ENCODE data around the gene CPT1B. TPM values are rescaled to one million over a fixed set of nuclear protein-coding genes. Genes with fewer than 3 reads are reported as not detected.

CPT1B gene
- total RNA-seq, 2 experiments from 2014 or later: 59.1 to 68.3 TPM

DNA sequence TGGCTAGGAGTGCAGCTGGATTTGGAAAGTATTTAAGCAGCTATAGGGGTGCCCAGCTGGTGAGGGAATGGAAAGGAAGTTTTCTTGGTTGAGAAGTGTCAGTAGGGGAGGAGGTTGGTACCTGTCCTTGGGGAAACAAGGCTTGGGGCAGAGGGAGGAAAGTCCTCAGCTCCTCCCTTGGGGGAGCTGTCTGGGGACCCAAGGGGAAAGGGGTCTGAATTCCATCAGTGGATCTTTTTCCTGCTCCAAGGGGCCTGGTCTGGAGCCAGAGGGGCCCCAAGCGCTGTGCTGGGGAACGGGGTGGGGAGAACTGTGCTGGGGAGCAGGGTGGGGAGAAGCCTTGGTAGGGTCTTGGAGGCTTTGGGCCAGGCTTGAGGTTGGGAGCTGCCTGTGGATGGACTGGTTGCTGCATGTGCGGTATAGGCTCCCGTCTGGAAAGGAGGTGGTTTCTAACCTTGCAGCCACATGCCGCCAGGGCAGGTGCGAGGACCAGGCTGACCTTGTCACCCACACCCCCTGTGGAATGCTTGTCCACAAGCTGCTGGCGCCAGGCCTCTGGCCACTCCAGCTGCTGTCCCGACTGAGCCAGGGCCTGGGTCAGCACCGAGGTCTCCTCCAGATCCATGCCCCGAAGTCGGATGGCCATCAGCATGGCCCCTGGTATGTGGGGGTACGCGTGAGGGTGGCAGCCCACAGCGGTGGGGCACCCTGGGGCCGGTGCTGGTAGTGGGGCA is 49.4 kb downstream of the CPT1B start:
- intact Hi-C loops (cut with DNase I, micrococcal nuclease): loop anchor here (5.0 kb wide), 4 partner anchors 33 to 93 kb away; partner anchors contain the start of genes CHKB (in 1 of the 2) and SYCE3 (in 1 of the 2)
- no peaks in the 10 kb centered on the region for H3K27me3 ChIP-seq (ENCODE audit: control insufficient read depth in 1 of 2, insufficient read depth in 2 of 2, low read length in 2 of 2)
- DNase-seq: peak in 2 of 14 experiments; percentile 29 to 50
- peak overlapping the region; percentile 80 for H3K4me3 ChIP-seq (ENCODE audit: low read length)
- H3K4me1 ChIP-seq (ENCODE audit: insufficient read depth, low read length): peaks cover 82% of the 10 kb centered on the region
- peak overlapping the region; percentile 21 to 74 for H3K27ac ChIP-seq (ENCODE audit: low read depth in 1 of 2, low read length in 2 of 2)
- ChIA-PET POLR2A (interaction anchor here (0.7 to 6.7 kb wide), 10 partner anchors 9 to 92 kb away, joined by 3 to 258 read pairs (median 6); partner anchors contain the start of genes CHKB, KLHDC7B, LMF2 and NCAPH2), CTCF (interaction anchor here (1.8 to 5.2 kb wide), 3 partner anchors 11 to 92 kb away, joined by 5 to 70 read pairs (median 5); partner anchors contain the start of gene SYCE3)
- H3K9me3 ChIP-seq (ENCODE audit: control insufficient read depth in 1 of 2, insufficient read depth in 1 of 2, low read length in 2 of 2): no peaks in the 10 kb centered on the region
- peaks cover 45% of the 10 kb centered on the region for H3K4me1 Mint-ChIP-seq (ENCODE audit: low read depth)
- peaks cover 13% of the 10 kb centered on the region for H3K27me3 Mint-ChIP-seq
- H3K4me3 Mint-ChIP-seq: peak overlapping the region; percentile 83
- H3K9me3 Mint-ChIP-seq: no peaks in the 10 kb centered on the region
- H3K36me3 Mint-ChIP-seq (ENCODE audit: low read depth): peaks cover 12% of the 10 kb centered on the region
- H3K36me3 ChIP-seq (ENCODE audit: insufficient read depth, low read length): peaks cover 3% of the 10 kb centered on the region
- no peak for TF ChIP-seq CTCF (IDR thresholded peaks at IDR 0.05)
- H3K27ac Mint-ChIP-seq: peak overlapping the region; percentile 90
- no peak for ATAC-seq (ENCODE audit: poor library complexity)

DNA sequence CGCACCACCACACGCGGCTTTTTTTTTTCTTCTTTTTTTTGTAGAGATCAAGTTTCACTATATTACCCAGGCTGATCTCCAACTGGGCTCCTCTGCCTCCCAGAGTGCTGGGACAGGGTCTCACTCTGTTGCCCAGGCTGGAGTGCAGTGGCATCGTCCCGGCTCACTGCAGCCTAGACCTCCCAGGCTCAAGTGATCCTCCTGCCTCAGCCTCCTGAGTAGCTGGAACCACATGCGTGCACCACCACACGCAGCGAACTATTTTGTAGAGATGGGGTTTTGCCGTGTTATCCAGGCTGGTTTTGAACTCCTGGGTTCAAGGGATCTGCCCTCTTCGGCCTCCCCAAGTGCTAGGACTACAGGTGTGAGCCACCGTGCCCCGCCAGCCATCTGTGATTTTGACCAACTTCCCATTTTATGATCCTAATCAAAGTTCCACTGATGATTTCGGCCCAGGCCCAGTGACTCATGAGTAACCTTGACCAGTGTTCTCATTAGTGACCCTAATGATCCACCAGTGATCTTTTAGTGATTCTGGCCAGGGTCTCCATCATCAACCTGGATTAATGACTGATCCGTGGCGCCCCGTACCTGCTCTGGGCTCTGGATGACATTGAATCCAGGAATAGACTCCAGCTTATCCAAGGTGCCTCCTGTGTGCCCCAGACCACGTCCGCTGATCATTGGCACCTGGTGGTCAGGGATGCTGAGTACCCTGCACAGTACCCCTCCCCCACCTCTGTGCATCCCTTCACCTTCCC is 50.1 kb downstream of the CPT1B start:
- DNase-seq: peak in 1 of 14 experiments; percentile 38
- intact Hi-C loops (cut with DNase I, micrococcal nuclease): loop anchor here (2.0 to 5.0 kb wide), 5 partner anchors 33 to 94 kb away; partner anchors contain the start of genes CHKB (in 1 of the 2) and SYCE3 (in 1 of the 2)
- H3K27ac Mint-ChIP-seq: peak overlapping the region; percentile 90

More for the DNA sequence above, 50.1 kb downstream of the CPT1B start:
- Mint-ChIP-seq H3K9me3 (no peaks in the 10 kb centered on the region), H3K4me1 (ENCODE audit: low read depth) (peaks cover 38% of the 10 kb centered on the region), H3K36me3 (ENCODE audit: low read depth) (peaks cover 18% of the 10 kb centered on the region), H3K4me3 (peak overlapping the region; percentile 83), H3K27me3 (peaks cover 8% of the 10 kb centered on the region)
- POLR2A ChIA-PET: interaction anchor here (0.7 to 6.7 kb wide), 8 partner anchors 10 to 93 kb away, joined by 3 to 258 read pairs (median 18); partner anchors contain the start of genes CHKB, KLHDC7B, LMF2 and NCAPH2
- CTCF ChIA-PET: interaction anchor here (0.7 to 5.2 kb wide), 4 partner anchors 12 to 93 kb away, joined by 3 to 70 read pairs (median 5); partner anchors contain the start of gene SYCE3
- TF ChIP-seq CTCF (IDR thresholded peaks at IDR 0.05): no peak
- Histone ChIP-seq H3K27me3 (ENCODE audit: control insufficient read depth in 1 of 2, insufficient read depth in 2 of 2, low read length in 2 of 2) (no peaks in the 10 kb centered on the region), H3K4me3 (ENCODE audit: low read length) (peak overlapping the region; percentile 80), H3K27ac (ENCODE audit: low read depth in 1 of 2, low read length in 2 of 2) (no peak overlapping the region), H3K4me1 (ENCODE audit: insufficient read depth, low read length) (peaks cover 78% of the 10 kb centered on the region), H3K36me3 (ENCODE audit: insufficient read depth, low read length) (peaks cover 11% of the 10 kb centered on the region), H3K9me3 (ENCODE audit: control insufficient read depth in 1 of 2, insufficient read depth in 1 of 2, low read length in 2 of 2) (no peaks in the 10 kb centered on the region)
- ATAC-seq (ENCODE audit: poor library complexity): no peak

Data from CD4-positive, alpha-beta T cell (primary cell).